Stimulated activated CD8-positive, alpha-beta memory T cell treated with anti-CD3 and anti-CD28 coated beads, Interleukin-7, amount 100 ng/mL, for 48 hours (primary cell): Measurements from ENCODE around the gene DCDC2C.

ENCODE experiments used
- DNase-seq, 2 donors: peaks; one replicate each; pipeline ENCODE4 v3.0.0-alpha.2; 2020; ENCODE audit warnings: low read depth in 1 of 2; ENCODE audit errors: extremely low read depth in 1 of 2

The DCDC2C gene

GRCh38 chr2:3742743-3743508 is 39.6 kb downstream of the DCDC2C start:
- no peak for DNase-seq

DNA sequence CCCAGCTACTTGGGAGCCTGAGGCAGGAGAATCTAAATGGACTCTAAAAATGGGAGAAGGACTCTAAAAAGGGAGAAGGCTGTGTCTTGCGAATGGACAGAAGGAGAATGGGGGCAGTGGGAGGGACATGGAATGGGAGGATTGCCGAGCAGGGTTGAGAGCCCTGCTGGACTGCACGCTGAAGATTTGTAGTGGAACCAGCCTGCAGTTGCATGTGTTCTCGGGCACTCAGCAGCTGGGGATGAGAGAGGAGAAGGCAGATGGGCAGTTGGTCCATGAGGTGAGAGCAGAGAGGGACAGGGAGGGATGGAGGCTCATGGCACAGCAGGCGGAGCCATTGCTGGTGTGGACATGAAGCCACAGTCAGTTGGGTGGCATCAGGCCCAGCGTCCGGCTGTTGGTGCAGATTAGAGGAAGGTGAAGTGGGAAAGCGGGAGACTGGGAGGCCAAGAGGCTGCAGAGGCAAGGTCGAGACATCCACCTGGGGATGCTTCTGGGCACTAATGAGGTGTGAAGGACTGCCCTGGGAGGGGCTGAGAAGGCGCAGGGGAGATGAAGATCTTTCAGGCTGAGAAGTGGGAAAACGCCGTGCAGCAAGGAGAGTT is 40.7 kb downstream of the DCDC2C start:
- DNase-seq: no peak

DNA sequence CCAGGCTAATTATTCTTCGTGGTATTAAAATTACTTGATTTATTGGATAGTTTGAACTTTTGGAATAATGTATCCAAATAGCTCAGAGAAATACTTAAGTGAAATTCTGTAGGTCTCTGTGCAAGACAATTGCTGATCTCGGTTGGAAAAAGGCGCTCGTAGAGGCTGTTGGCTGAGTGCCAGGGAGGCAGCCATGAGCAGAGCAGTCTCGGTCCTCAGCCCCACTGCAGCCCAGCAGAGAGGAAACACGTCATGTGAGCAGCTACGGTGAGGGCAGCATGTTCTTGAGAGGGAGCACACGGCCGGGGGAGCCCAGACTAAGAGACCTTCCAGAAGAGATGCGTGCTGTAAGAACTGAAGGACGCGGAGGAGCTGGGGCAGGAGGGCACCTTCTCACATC is 42.5 kb downstream of the DCDC2C start:
- no peak for DNase-seq

DNA sequence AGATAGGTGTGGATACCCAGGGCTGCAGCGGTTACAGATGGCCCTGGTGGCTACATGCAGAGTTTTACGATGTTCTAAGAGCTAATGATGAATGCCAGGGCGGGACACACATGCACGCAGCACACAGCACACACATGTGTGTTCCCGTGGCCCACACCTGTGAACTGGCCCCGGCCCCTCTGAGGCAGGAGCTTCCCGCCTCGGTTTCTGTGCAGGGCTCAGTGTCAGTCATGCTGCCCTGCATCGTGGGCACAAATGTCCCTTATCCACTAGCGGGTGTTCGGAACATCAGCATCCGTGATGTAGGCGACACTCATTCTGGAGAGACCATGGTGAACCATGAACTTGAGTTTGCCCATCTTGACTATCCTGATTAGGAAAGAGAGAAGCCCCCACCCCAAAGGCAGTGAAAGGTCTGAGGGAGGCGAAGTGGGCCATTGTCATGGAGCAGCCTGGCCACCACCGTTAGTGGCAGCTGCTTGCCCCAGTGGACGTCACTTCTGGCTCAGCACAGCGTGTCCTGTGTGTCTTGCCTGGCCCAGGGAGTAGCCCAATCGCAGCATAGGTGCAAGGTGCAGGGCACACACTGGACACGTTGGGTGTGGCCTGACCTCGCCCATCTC is 43.8 kb downstream of the DCDC2C start:
- DNase-seq: no peak

GRCh38 chr2:3747826-3748225 is 44.5 kb downstream of the DCDC2C start:
- DNase-seq: no peak

GRCh38 chr2:3749201-3749600 is 45.8 kb downstream of the DCDC2C start:
- DNase-seq: no peak

DNA sequence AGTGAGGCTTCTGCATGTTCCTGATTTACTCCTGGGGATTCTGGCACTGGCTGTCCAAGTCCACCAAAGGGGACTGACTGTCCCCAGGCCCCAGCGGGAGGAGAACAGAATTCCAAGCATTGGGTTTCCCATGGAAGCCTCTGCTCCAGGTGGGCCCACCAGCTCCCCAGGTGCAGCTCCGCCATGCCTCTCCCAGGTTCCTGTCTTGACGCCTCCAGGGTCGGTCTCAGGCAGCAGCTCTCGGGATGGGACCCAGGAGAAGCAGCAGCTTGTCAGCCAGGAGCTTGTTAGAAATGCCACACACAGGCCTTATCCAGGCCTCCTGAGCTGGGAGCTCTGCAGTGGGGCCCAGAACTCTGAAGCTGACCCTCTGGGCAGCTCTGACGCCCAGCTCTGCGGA is 47.9 kb downstream of the DCDC2C start:
- no peak for DNase-seq

DNA sequence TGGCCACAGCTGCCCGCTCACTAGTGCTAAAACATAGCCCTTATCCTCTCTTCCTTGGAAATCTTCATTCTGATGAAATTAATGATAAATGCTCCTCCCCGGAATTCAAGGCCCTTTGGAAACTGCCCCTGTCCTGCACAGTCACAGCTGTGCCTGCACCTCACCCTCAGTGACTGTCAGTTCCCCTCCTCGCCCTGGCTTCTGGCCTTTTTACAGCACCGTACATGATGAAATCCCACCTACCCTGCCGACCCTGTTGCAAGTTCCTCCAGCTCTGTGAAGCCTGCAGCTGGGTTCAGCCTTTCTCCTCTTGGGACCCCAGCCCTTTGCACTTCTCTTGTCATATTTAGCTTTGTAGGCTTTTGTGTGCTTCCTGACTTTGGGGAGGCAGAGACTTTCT is 48.4 kb downstream of the DCDC2C start:
- DNase-seq: no peak

DNA sequence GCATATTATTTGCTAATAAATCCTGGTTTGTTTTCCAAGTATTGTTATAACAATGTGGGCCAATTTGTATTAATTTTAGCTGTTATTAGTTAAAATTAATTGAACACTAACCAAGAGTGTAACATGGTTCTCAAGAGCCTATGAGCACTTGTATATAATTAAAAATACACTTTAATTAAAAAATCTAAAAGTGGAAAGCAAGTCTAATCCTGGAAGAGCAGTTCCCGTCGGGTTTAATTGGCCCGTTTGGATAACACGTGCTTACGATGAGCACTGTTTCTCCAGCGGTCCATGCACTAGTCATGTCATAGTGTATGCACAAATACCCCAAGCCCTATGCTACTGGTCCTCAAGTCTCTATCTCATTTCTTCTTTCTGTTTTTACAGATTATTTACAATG is 49.0 kb downstream of the DCDC2C start:
- DNase-seq: no peak

GRCh38 chr2:3753561-3753960 is 50.2 kb downstream of the DCDC2C start:
- DNase-seq: no peak

- no peak for DNase-seq
Measured at GRCh38 chr2:3754280-3754679, 50.9 kb downstream of the DCDC2C start.

DNA sequence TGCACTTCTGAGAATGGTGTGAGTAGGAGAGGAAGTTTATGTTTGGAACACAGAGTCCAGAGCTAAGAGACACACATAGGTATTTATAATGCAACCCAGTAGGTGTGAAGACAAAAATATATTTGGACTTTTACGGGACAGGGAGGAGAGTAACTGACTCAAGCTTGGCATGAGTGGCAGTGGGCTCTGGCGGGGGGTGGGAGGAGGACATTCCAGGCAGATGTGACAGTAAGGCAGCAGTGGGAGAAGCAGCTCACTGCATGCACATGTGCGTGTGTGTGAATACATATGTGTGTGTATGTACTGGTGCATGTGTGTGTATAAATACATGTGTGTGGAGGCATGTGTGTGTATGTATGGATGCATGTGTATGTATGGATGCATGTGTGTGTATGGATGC is 51.4 kb downstream of the DCDC2C start:
- no peak for DNase-seq

GRCh38 chr2:3755277-3755676 is 51.9 kb downstream of the DCDC2C start:
- no peak for DNase-seq

DNA sequence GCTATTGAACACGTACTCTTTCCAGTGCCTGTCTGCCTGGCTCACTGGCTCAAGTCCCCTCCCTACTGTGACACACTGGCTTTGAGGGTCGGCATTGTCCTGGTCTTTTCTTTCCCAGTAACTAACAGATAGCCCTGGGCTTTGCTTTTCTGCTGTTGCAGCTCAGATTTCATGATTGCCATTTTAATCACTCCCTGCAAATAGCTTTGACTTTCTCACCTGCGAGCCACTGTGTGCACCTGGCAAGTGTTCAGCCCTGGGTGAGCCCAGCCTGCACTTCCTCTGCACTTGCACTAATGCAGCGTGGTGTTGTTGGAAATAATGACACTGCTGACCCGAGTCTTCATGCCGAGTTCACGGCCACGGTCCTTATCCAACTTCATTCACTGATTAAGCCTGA is 52.9 kb downstream of the DCDC2C start:
- DNase-seq: no peak

GRCh38 chr2:3758906-3759305 is 55.5 kb downstream of the DCDC2C start:
- no peak for DNase-seq

- DNase-seq: no peak
Measured at GRCh38 chr2:3759331-3759730, 56.0 kb downstream of the DCDC2C start.

- DNase-seq: no peak
Measured at GRCh38 chr2:3759761-3760160, 56.4 kb downstream of the DCDC2C start.

DNA sequence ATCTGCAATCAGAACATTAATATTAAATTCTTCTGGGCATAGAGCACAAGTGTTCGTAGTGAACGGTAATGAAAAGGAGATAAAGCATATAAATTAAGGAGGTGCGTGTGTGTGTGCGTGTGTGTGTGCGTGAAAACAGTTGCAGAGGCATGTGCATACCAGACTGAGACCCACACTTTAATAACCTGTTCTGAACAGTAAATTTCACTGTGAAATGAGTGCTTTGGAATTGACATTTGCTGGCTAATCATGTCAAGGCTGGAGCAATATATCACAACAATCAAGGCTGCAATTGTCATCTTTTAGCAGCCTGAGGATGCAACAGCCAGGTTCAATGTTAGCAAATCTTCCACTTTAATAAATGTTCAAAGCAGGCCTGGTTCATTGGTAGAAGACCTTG is 57.9 kb downstream of the DCDC2C start:
- no peak for DNase-seq

DNA sequence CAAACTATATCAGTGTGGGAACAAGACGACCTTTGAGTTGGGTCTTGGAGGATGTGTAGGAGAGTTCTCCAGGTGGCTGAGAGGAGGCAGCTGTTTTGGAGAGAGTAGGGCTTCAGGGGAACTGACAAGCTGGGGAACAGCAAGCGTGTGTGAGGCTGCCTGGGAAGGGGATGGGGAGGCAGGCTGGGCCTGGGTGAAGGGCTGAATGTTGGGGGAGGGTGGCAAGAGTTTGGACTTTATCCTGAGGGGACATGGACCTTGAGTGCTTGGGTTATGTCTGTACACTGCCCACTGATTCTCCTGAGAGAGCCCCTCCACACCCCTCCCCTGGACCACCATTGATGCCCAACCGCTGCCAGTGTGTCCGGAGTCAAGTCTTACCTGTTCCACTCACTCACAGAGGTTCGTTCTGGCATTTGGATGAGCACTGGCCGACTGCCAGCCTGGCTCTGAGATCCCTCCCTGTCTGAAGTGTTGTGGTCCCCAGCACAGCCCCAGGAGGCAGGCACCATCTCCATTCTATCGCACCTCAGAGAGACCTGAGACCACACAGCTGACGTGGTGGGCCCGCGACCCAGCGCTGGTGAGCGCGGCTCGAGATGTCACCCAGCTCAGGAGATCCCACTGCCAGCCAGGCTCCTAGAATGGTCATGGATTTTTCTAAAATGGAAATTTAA is 59.5 kb downstream of the DCDC2C start:
- DNase-seq: no peak

DNA sequence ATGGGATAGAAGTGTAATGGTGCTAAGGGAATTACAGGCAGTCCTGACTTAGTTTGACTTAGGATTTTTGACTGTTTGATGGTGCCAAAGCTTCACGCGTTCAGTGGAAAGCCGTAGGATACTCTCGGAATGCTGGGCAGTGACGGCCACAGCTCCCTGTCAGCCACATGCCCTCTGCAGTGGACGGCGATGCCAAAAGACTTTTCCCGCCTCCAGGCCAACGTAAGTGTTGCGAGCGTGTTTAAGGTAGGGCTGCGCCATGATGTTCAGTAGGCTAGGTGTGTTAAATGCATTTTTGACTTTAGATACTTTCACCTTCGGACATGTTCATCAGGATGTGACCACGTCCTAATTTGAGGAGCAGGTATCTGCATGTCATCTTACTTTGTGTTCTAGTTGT is 63.4 kb downstream of the DCDC2C start:
- DNase-seq: no peak

GRCh38 chr2:3768960-3769765 is 65.8 kb downstream of the DCDC2C start:
- DNase-seq: no peak
